ENCODE results near the gene TBX19. TPM values are rescaled to one million over a fixed set of nuclear protein-coding genes. Genes with fewer than 3 reads are reported as not detected.

TBX19 gene
- 0.32 and 0.90 TPM in 2 replicates for total RNA-seq

DNA sequence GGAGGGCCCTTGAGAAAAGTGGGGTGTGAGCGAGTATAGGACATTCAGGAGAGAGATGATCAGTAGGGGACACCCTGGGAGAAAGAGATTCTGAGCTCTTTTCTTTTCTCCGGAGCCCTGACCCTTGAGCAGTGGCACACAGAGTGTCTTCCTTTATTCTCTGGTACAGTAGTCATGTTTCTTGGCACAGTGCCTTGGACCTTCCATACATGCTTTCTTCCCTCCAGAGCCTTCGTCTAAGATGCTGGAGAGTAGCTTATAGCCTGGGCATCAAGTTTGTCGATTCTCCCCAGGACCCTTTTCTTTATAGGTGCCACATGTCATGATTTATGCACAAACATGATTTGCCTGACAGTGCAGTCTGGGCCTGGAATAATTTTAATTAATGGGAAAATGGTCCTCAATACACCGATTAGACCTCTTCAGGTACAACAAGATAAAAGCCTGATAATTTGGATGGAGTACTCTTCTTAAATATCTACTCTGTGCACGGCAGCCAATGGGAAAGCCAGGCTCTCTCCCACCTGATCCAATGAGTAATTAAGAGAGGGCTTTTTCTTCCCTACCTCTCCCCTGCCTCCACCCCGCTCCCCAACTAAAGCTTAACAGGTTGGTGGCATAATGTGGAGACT, at the start of gene TBX19:
Gene TBX19, plus strand, starts transcription at position 582 of the 632 bp plus-strand sequence. CDS start 214 bp downstream, outside the sequence.

Other genes starting within 250 kb of the TBX19 start
- gene GPR161, start 143.9 kb upstream of the TBX19 start, total RNA-seq = 5.8 and 10.5 TPM in 2 replicates
- 22.6 and 29.6 TPM in 2 replicates for gene TIPRL, start 101.9 kb upstream of the TBX19 start, total RNA-seq
- 23.5 and 28.2 TPM in 2 replicates for gene SFT2D2, start 54.9 kb upstream of the TBX19 start, total RNA-seq

Measured in cardiac atrium fibroblast (primary cell).